Upper lobe of left lung (tissue), 4 donors: Measurements from ENCODE around the gene DDX1.

Source experiments
- CTCF ChIP-seq, 6 experiments: fragments of 450-650 bp in 4 of 6; fragments of 200-600 bp in 2 of 6; sonication (generic) in 2 of 6; IDR thresholded peaks; one replicate each; pipeline ENCODE4 v1.5.1; 2016 to 2019; ENCODE audit warnings: antibody characterized with exemption in 6 of 6
- POLR2AphosphoS5 ChIP-seq, 2 donors: sonication (generic); formaldehyde crosslinking; IDR thresholded peaks; one replicate each; pipeline ENCODE4 v1.5.1; 2017; ENCODE audit warnings: antibody characterized with exemption in 2 of 2

DNA sequence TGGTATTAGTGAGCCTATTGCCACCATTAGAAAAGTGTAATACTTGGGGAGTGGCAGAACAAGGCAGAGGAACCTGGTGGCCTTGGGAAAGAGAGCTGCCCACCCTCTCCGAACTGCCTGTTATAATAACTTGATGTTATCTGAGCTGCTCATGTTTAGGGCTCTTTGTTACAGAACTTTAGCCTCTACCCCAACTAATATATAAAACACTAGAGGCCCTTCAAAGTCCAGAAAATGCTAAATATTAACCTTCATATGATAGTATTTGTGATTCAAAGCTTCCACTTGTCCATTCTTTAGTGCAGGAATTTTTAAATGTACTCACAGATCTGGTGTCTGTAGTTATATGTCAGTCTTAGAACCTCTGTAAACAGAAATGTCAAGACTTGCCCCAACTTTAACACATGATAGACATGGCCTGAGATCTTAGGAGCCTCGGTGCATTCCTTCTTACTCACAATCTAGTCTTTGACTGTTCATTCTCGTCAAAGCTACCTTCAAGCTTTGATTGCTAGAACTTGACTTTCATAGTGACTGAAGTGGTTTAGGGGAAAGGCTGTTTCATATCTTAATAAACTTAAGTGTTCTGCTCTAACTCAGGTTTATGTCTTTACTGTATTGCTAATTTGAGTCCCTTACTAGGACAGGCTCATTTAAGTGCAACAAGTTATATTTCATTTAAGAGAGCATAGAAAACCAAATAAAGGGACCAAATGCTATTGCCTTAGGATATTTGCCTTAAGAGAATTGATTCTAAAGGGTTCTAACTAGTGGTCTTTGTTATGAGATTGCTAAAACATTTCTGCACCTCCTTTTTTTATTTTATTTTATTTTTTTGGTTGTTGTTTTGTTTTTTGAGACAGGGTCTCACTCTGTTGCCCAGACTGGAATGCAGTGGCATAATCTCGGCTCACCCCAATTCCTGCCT, 41.6 kb downstream of the DDX1 start:
- TF ChIP-seq POLR2AphosphoS5 (IDR thresholded peaks at IDR 0.05), result no peak
- no peak for TF ChIP-seq CTCF (IDR thresholded peaks at IDR 0.05)
